ENCODE measurements around the gene AGK.

The AGK gene

GRCh38 chr7:141551094-141551781 is at the start of gene AGK:
AGK (plus strand) TSS chr7:141551410; CDS start chr7:141555467, 4,057 bp downstream.
- peak; percentile 22 for DNase-seq

GRCh38 chr7:141501451-141501850 is 49.8 kb upstream of the AGK start:
- DNase-seq = no peak

- no peak for DNase-seq
Observed at GRCh38 chr7:141511316-141511675, 39.9 kb upstream of the AGK start.

GRCh38 chr7:141511676-141512396 is 39.4 kb upstream of the AGK start:
- DNase-seq = no peak

- no peak for DNase-seq
Observed at GRCh38 chr7:141512597-141512996, 38.6 kb upstream of the AGK start.

- no peak for DNase-seq
Observed at GRCh38 chr7:141513720-141514119, 37.5 kb upstream of the AGK start.

- DNase-seq = no peak
Observed at GRCh38 chr7:141515941-141516340, 35.3 kb upstream of the AGK start.

GRCh38 chr7:141519623-141520022 is 31.6 kb upstream of the AGK start:
- no peak for DNase-seq

GRCh38 chr7:141522657-141523342 is 28.4 kb upstream of the AGK start:
- DNase-seq = no peak

- DNase-seq = no peak
Observed at GRCh38 chr7:141525973-141526514, 25.2 kb upstream of the AGK start.

GRCh38 chr7:141527076-141527475 is 24.1 kb upstream of the AGK start:
- no peak for DNase-seq

GRCh38 chr7:141528399-141528798 is 22.8 kb upstream of the AGK start:
- no peak for DNase-seq

- peak; percentile 31 for DNase-seq
Observed at GRCh38 chr7:141533149-141533949, 17.9 kb upstream of the AGK start.

GRCh38 chr7:141534757-141535737 is 16.2 kb upstream of the AGK start:
- DNase-seq = no peak

GRCh38 chr7:141537906-141538305 is 13.3 kb upstream of the AGK start:
- DNase-seq = no peak

GRCh38 chr7:141541375-141541774 is 9.8 kb upstream of the AGK start:
- no peak for DNase-seq

GRCh38 chr7:141544831-141545230 is 6.4 kb upstream of the AGK start:
- DNase-seq = no peak

GRCh38 chr7:141549582-141549981 is 1.6 kb upstream of the AGK start:
- no peak for DNase-seq

GRCh38 chr7:141550386-141551093 is 670 bp upstream of the AGK start:
- no peak for DNase-seq

GRCh38 chr7:141551782-141552181 is 572 bp downstream of the AGK start:
- DNase-seq = no peak

GRCh38 chr7:141557360-141557759 is 6.2 kb downstream of the AGK start:
- DNase-seq = no peak
